ENCODE results near the gene KNOP1. TPM values are rescaled to one million over a fixed set of nuclear protein-coding genes. Genes with fewer than 3 reads are reported as not detected.
"Not testable (repeated sequence)": the region's sequence is repeated elsewhere in the genome, so short reads cannot be mapped to it uniquely, and the experiment has no call there.

The KNOP1 gene
- total RNA-seq, 1 experiment from 2014 or later: 60.4 TPM

DNA sequence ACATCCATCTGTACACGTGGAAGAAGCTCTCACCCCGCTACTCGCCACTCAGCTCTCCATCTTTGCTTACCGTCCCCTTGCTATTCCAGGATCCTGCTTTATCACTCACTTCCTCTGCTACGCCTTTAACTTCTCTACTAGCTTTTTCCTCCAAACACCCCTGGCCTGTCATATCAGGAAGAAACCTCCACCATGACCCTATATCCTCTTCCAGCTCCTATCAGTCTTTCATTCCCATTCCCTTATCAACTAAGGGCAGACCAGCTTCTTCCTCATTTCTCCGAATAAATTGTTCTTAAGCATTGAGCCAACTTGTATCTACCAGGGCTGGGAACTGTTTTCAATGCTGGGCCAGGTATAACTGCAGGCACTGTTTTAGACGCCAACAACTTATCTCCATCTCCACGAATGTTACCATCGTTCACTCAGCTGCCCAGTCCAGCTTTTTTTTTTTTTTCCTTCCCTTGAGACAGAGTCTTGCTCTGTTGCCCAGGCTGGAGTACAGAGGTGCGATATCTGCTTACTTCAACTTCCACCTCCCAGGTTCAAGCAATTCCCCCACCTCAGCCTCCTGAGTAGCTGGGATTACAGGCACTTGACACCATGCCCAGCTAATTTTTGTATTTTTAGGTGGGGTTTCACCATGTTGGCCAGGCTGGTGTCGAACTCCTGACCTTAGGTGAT is 4.4 kb upstream of the KNOP1 start:
- Histone ChIP-seq H3K36me3 (ENCODE audit: low read depth) (no peaks in the 10 kb centered on the region), H3K9me3 (ENCODE audit: insufficient read depth, low read depth) (no peaks in the 10 kb centered on the region), H3F3A (ENCODE audit: insufficient read depth, low read depth) (no peaks in the 10 kb centered on the region), H3K79me2 (ENCODE audit: low read depth) (peaks cover 38% of the 10 kb centered on the region), H3K27ac (no peak overlapping the region), H3K4me2 (no peak overlapping the region), H2AFZ (no peak overlapping the region), H3K4me1 (replicated peaks; ENCODE audit: insufficient read depth) (peaks cover 13% of the 10 kb centered on the region), H4K20me1 (ENCODE audit: insufficient read depth) (no peaks in the 10 kb centered on the region), H3K4me3 (no peak overlapping the region), H3K27me3 (ENCODE audit: insufficient read depth, low read depth) (no peaks in the 10 kb centered on the region), H3K9me2 (ENCODE audit: insufficient read depth) (no peaks in the 10 kb centered on the region)
- POLR2A ChIA-PET (ENCODE audit: unreplicated experiment): interaction anchor here (0.6 kb wide), 1 partner anchor 29 kb away, joined by 7 read pairs; no protein-coding TSS in a partner anchor
- no peak for DNase-seq
- intact Hi-C loops (cut with micrococcal nuclease; ENCODE audit: unreplicated experiment): no loop called here
- CTCF ChIA-PET: interaction anchor here (0.6 kb wide), 1 partner anchor 111 kb away, joined by 5 read pairs; no protein-coding TSS in a partner anchor
- BruUV-seq (replicated peaks): no TSS peak
- no peak for TF ChIP-seq EZH2 (IDR thresholded peaks at IDR 0.05; ENCODE audit: low read depth)
- TF ChIP-seq, protein P1, sequence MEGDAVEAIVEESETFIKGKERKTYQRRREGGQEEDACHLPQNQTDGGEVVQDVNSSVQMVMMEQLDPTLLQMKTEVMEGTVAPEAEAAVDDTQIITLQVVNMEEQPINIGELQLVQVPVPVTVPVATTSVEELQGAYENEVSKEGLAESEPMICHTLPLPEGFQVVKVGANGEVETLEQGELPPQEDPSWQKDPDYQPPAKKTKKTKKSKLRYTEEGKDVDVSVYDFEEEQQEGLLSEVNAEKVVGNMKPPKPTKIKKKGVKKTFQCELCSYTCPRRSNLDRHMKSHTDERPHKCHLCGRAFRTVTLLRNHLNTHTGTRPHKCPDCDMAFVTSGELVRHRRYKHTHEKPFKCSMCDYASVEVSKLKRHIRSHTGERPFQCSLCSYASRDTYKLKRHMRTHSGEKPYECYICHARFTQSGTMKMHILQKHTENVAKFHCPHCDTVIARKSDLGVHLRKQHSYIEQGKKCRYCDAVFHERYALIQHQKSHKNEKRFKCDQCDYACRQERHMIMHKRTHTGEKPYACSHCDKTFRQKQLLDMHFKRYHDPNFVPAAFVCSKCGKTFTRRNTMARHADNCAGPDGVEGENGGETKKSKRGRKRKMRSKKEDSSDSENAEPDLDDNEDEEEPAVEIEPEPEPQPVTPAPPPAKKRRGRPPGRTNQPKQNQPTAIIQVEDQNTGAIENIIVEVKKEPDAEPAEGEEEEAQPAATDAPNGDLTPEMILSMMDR (conservative IDR thresholded peaks at IDR 0.05): no peak

DNA sequence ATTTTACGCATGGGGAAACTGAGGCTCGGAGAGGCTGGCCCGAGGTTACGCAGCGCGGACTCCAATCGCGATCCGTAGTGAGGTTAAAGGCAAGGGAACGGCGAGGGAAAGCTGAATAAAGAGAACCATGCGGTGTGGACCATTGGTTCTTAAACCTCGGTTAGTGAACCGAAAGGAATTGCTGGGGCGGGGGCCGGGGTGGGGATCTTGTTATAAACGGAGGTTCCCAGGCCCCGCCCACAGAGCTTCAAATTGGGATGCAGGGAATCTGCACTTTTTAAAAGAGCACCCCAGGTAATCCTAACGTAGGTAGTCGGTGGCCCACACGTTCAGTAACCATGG is 568 bp upstream of the KNOP1 start:
- peak overlapping the region; percentile 97 for H3K4me3 ChIP-seq
- ChIA-PET POLR2A (ENCODE audit: unreplicated experiment) (interaction anchor here (0.5 to 0.6 kb wide), 3 partner anchors 18 to 38 kb away, joined by 3 to 14 read pairs (median 3); no protein-coding TSS in a partner anchor), CTCF (no interaction called here)
- H3K9me3 ChIP-seq (ENCODE audit: insufficient read depth, low read depth): no peaks in the 10 kb centered on the region
- H3F3A ChIP-seq (ENCODE audit: insufficient read depth, low read depth): peaks cover 13% of the 10 kb centered on the region
- H3K9me2 ChIP-seq (ENCODE audit: insufficient read depth): no peaks in the 10 kb centered on the region
- peak overlapping the region; percentile 52 for H3K27ac ChIP-seq
- intact Hi-C loops (cut with micrococcal nuclease; ENCODE audit: unreplicated experiment): loop anchor here (1.0 to 10.0 kb wide), 3 partner anchors 36 to 114 kb away; no protein-coding TSS in a partner anchor
- peaks cover 6% of the 10 kb centered on the region for H4K20me1 ChIP-seq (ENCODE audit: insufficient read depth)
- TF ChIP-seq EZH2 (IDR thresholded peaks at IDR 0.05; ENCODE audit: low read depth): no peak
- TF ChIP-seq, protein P1 (conservative IDR thresholded peaks at IDR 0.05): no peak
- H3K79me2 ChIP-seq (ENCODE audit: low read depth): peaks cover 76% of the 10 kb centered on the region
- no TSS peak for BruUV-seq (replicated peaks)
- peak overlapping the region; percentile 87 for H2AFZ ChIP-seq
- peak overlapping the region; percentile 99 for H3K4me2 ChIP-seq
- peaks cover 25% of the 10 kb centered on the region for H3K4me1 ChIP-seq (replicated peaks; ENCODE audit: insufficient read depth)
- H3K27me3 ChIP-seq (ENCODE audit: insufficient read depth, low read depth): no peaks in the 10 kb centered on the region
- peaks cover 12% of the 10 kb centered on the region; the same call in 1 of the 2 replicates for H3K36me3 ChIP-seq (ENCODE audit: low read depth)
- no peak for DNase-seq

DNA sequence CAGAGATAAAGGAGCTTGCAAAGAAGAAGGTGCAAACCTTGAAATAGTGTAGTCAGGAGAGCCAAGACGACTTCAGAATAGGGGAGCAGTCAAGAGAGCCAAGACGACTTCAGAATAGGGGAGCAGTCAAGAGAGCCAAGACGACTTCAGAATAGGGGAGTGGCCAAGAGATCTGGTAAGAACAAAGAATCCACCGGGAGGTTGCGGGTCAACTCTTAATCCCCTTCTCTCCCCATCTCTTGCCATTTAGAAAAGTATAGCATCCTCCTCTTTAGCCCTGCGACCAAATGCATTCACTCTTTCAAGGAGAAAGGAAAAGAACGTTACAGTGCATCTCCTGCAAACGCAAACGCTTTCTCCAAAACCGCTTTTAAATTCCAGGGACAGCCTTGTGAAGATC is 713 bp downstream of the KNOP1 start:
- no peaks in the 10 kb centered on the region for H3K27me3 ChIP-seq (ENCODE audit: insufficient read depth, low read depth)
- BruUV-seq (replicated peaks): no TSS peak
- H3K4me1 ChIP-seq (replicated peaks; ENCODE audit: insufficient read depth): peaks cover 25% of the 10 kb centered on the region
- CTCF ChIA-PET: no interaction called here
- peaks cover 13% of the 10 kb centered on the region for H3F3A ChIP-seq (ENCODE audit: insufficient read depth, low read depth)
- intact Hi-C loops (cut with micrococcal nuclease; ENCODE audit: unreplicated experiment): loop anchor here (5.0 to 10.0 kb wide), 2 partner anchors 97 to 115 kb away; no protein-coding TSS in a partner anchor
- peak overlapping the region; percentile 99 for H3K4me2 ChIP-seq
- H3K9me2 ChIP-seq (ENCODE audit: insufficient read depth): no peaks in the 10 kb centered on the region
- no peaks in the 10 kb centered on the region for H3K9me3 ChIP-seq (ENCODE audit: insufficient read depth, low read depth)
- peak overlapping the region; percentile 87 for H2AFZ ChIP-seq
- H3K4me3 ChIP-seq: peak overlapping the region; percentile 97
- H3K27ac ChIP-seq: peak overlapping the region; percentile 55
- POLR2A ChIA-PET (ENCODE audit: unreplicated experiment): interaction anchor here (0.6 to 0.7 kb wide), 2 partner anchors 13 to 31 kb away, joined by 3 to 4 read pairs; no protein-coding TSS in a partner anchor
- H3K79me2 ChIP-seq (ENCODE audit: low read depth): peaks cover 89% of the 10 kb centered on the region
- no peak for TF ChIP-seq EZH2 (IDR thresholded peaks at IDR 0.05; ENCODE audit: low read depth)
- TF ChIP-seq, protein P1 (conservative IDR thresholded peaks at IDR 0.05): no peak
- peaks cover 13% of the 10 kb centered on the region; the same call in 1 of the 2 replicates for H3K36me3 ChIP-seq (ENCODE audit: low read depth)
- no peak for DNase-seq
- peaks cover 11% of the 10 kb centered on the region for H4K20me1 ChIP-seq (ENCODE audit: insufficient read depth)

DNA sequence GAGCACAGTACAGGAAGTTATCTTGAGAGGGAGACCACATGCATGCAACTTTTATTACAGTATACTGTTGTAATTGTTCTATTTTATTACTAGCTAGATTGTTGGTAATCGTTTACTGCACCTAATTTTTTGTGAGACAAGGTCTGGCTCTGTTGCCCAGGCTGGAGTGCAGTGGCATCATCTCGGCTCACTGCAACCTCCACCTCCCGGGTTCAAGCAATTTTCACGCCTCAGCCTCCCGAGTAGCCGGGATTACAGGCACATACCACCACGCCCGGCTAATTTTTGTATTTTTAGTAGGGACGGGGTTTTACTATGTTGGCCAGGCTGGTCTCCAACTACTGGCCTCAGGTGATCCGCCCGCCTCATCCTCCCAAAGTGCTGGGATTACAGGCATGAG is 1.3 kb downstream of the KNOP1 start:
- Histone ChIP-seq H3K79me2 (ENCODE audit: low read depth) (peaks cover 94% of the 10 kb centered on the region), H3K4me1 (replicated peaks; ENCODE audit: insufficient read depth) (peaks cover 25% of the 10 kb centered on the region), H3K4me3 (peak overlapping the region; percentile 97), H3K4me2 (peak overlapping the region; percentile 99), H3F3A (ENCODE audit: insufficient read depth, low read depth) (peaks cover 13% of the 10 kb centered on the region), H4K20me1 (ENCODE audit: insufficient read depth) (peaks cover 17% of the 10 kb centered on the region), H3K36me3 (ENCODE audit: low read depth) (peaks cover 17% of the 10 kb centered on the region; the same call in 1 of the 2 replicates)
- H3K27me3 ChIP-seq (ENCODE audit: insufficient read depth, low read depth); H3K9me2 ChIP-seq (ENCODE audit: insufficient read depth); H3K27ac ChIP-seq; DNase-seq; BruUV-seq (replicated peaks); CTCF ChIA-PET; H2AFZ ChIP-seq; H3K9me3 ChIP-seq (ENCODE audit: insufficient read depth, low read depth): not testable (repeated sequence)
- POLR2A ChIA-PET (ENCODE audit: unreplicated experiment): interaction anchor here (0.6 to 0.7 kb wide), 2 partner anchors 31 to 37 kb away, joined by 3 read pairs; no protein-coding TSS in a partner anchor
- intact Hi-C loops (cut with micrococcal nuclease; ENCODE audit: unreplicated experiment): loop anchor here (1.0 to 10.0 kb wide), 5 partner anchors 16 to 168 kb away; partner anchors contain the start of gene GPRC5B
